ENCODE results near the gene RBM3.

Gene RBM3

GRCh38 chrX:48578661-48579128, 4.4 kb downstream of the RBM3 start:
- DNase-seq (ENCODE audit: low read depth) = no peak

GRCh38 chrX:48579259-48579658, 5.0 kb downstream of the RBM3 start:
- no peak for DNase-seq (ENCODE audit: low read depth)

- DNase-seq (ENCODE audit: low read depth) = no peak
Observed at GRCh38 chrX:48580662-48581061, 6.4 kb downstream of the RBM3 start.

GRCh38 chrX:48584698-48585097, 10.4 kb downstream of the RBM3 start:
- no peak for DNase-seq (ENCODE audit: low read depth)

- DNase-seq (ENCODE audit: low read depth) = no peak
Observed at GRCh38 chrX:48589482-48590162, 15.3 kb downstream of the RBM3 start.

GRCh38 chrX:48590203-48591103, 16.2 kb downstream of the RBM3 start:
- peak; percentile 79 for DNase-seq (ENCODE audit: low read depth)

GRCh38 chrX:48591255-48591791, 17.0 kb downstream of the RBM3 start:
- DNase-seq (ENCODE audit: low read depth) = peak; percentile 80

GRCh38 chrX:48592971-48593370, 18.7 kb downstream of the RBM3 start:
- no peak for DNase-seq (ENCODE audit: low read depth)

GRCh38 chrX:48595929-48596328, 21.6 kb downstream of the RBM3 start:
- DNase-seq (ENCODE audit: low read depth) = no peak

GRCh38 chrX:48597353-48598264, 23.3 kb downstream of the RBM3 start, which contains the start of gene WDR13:
WDR13 (plus strand) TSS chrX:48597492; CDS start chrX:48597997, 505 bp downstream.
- DNase-seq (ENCODE audit: low read depth) = peak; percentile 94

- DNase-seq (ENCODE audit: low read depth) = no peak
Observed at GRCh38 chrX:48598614-48599013, 24.3 kb downstream of the RBM3 start.

- DNase-seq (ENCODE audit: low read depth) = no peak
Observed at GRCh38 chrX:48599341-48599740, 25.1 kb downstream of the RBM3 start.

- no peak for DNase-seq (ENCODE audit: low read depth)
Observed at GRCh38 chrX:48600226-48600625, 25.9 kb downstream of the RBM3 start.

- no peak for DNase-seq (ENCODE audit: low read depth)
Observed at GRCh38 chrX:48601741-48602394, 27.6 kb downstream of the RBM3 start.

- no peak for DNase-seq (ENCODE audit: low read depth)
Observed at GRCh38 chrX:48604701-48605100, 30.4 kb downstream of the RBM3 start.

- DNase-seq (ENCODE audit: low read depth) = no peak
Observed at GRCh38 chrX:48606091-48606490, 31.8 kb downstream of the RBM3 start.

- no peak for DNase-seq (ENCODE audit: low read depth)
Observed at GRCh38 chrX:48611703-48612102, 37.4 kb downstream of the RBM3 start.

GRCh38 chrX:48613502-48614160, 39.3 kb downstream of the RBM3 start:
- peak; percentile 42 for DNase-seq (ENCODE audit: low read depth)

GRCh38 chrX:48616576-48616975, 42.3 kb downstream of the RBM3 start:
- no peak for DNase-seq (ENCODE audit: low read depth)

- peak; percentile 56 for DNase-seq (ENCODE audit: low read depth)
Observed at GRCh38 chrX:48617542-48618340, 43.5 kb downstream of the RBM3 start.
